CD14-positive monocyte (primary cell): ENCODE results near the gene ZNF804B. TPM values are rescaled to one million over a fixed set of nuclear protein-coding genes. Genes with fewer than 3 reads are reported as not detected.

Source experiments
- DNase-seq, 3 donors: peaks; one replicate each; pipeline ENCODE4 v3.0.0-alpha.2; 2011 to 2022
- H2AFZ ChIP-seq: 2 replicates; pipeline ENCODE4 v1.6.0; 2012; ENCODE audit warnings: mild to moderate bottlenecking, low read depth, low read length, inconsistent platforms; ENCODE audit not compliant: insufficient read depth, poor library complexity, severe bottlenecking
- H3K27ac ChIP-seq, 2 donors: 1 replicate in 1 of 2; 2 replicates in 1 of 2; pipeline ENCODE4 v1.5.1; 2012 to 2013; ENCODE audit warnings: low read length in 2 of 2, control low read depth in 1 of 2, inconsistent platforms in 1 of 2, low read depth in 1 of 2, mild to moderate bottlenecking in 1 of 2
- H3K27me3 ChIP-seq, 2 donors: one replicate each; pipeline versions ENCODE4 v1.6.0 to v1.6.1; 2011 to 2013; ENCODE audit warnings: low read length in 2 of 2; ENCODE audit not compliant: control insufficient read depth in 2 of 2, insufficient read depth in 2 of 2
- H3K36me3 ChIP-seq, 2 donors: replicated peaks in 1 of 2; 1 replicate in 1 of 2; 2 replicates in 1 of 2; pipeline versions ENCODE4 v1.5.1 to v1.6.1; 2012 to 2013; ENCODE audit warnings: low read length in 2 of 2, control low read depth in 1 of 2, inconsistent platforms in 1 of 2, mild to moderate bottlenecking in 1 of 2; ENCODE audit not compliant: insufficient read depth in 2 of 2, control insufficient read depth in 1 of 2
- H3K4me1 ChIP-seq, 2 donors: 1 replicate in 1 of 2; 2 replicates in 1 of 2; pipeline versions ENCODE4 v1.5.1 to v1.6.1; 2012 to 2013; ENCODE audit warnings: low read length in 2 of 2, control low read depth in 1 of 2, inconsistent platforms in 1 of 2, mild to moderate bottlenecking in 1 of 2, moderate library complexity in 1 of 2; ENCODE audit not compliant: insufficient read depth in 2 of 2, control insufficient read depth in 1 of 2
- H3K4me2 ChIP-seq: replicated peaks from 2 replicates; pipeline ENCODE3; 2012; ENCODE audit warnings: low read length, moderate library complexity, mild to moderate bottlenecking; ENCODE audit not compliant: poor library complexity, severe bottlenecking; ENCODE audit errors: extremely low read depth
- H3K4me3 ChIP-seq, 3 experiments: fragments of 200-600 bp in 1 of 3; sonication (generic) in 1 of 3; replicated peaks in 1 of 3; 1 replicate in 2 of 3; 2 replicates in 1 of 3; pipeline ENCODE4 v1.5.1; 2011 to 2013; ENCODE audit warnings: low read length in 3 of 3, mild to moderate bottlenecking in 3 of 3, control low read depth in 2 of 3, low read depth in 2 of 3, inconsistent platforms in 1 of 3, moderate library complexity in 1 of 3
- H3K79me2 ChIP-seq: 2 replicates; pipeline ENCODE4 v1.6.0; 2012; ENCODE audit warnings: mild to moderate bottlenecking, control low read depth, inconsistent platforms, low read length, moderate library complexity; ENCODE audit not compliant: insufficient read depth
- H3K9ac ChIP-seq: 2 replicates; pipeline ENCODE4 v1.6.0; 2017; ENCODE audit warnings: low read length, mild to moderate bottlenecking; ENCODE audit not compliant: insufficient read depth, poor library complexity, severe bottlenecking
- H3K9me3 ChIP-seq, 2 donors: replicated peaks in 1 of 2; 1 replicate in 1 of 2; 2 replicates in 1 of 2; pipeline versions ENCODE4 v1.5.1 to v1.6.1; 2012 to 2013; ENCODE audit warnings: low read length in 2 of 2, control low read depth in 1 of 2; ENCODE audit not compliant: control insufficient read depth in 1 of 2, insufficient read depth in 1 of 2
- H4K20me1 ChIP-seq: 2 replicates; pipeline ENCODE4 v1.6.0; 2012; ENCODE audit warnings: mild to moderate bottlenecking, low read length, control low read depth, moderate library complexity; ENCODE audit not compliant: insufficient read depth
- H3K27ac Mint-ChIP-seq, 7 donors: one replicate each; pipeline ENCODE4 v1.8.0; 2020; ENCODE audit warnings: mild to moderate bottlenecking in 7 of 7, mixed read lengths in 7 of 7, moderate library complexity in 6 of 7, inconsistent platforms in 2 of 7
- H3K27me3 Mint-ChIP-seq, 3 donors: one replicate each; pipeline ENCODE4 v1.8.0; 2021 to 2022; ENCODE audit warnings: low read depth in 3 of 3, mild to moderate bottlenecking in 3 of 3, mixed read lengths in 3 of 3, moderate library complexity in 3 of 3, inconsistent platforms in 1 of 3
- H3K36me3 Mint-ChIP-seq, 2 donors: one replicate each; pipeline ENCODE4 v1.8.0; 2020; ENCODE audit warnings: mixed read lengths in 2 of 2, inconsistent platforms in 1 of 2, mild to moderate bottlenecking in 1 of 2
- H3K4me1 Mint-ChIP-seq: one replicate; pipeline ENCODE4 v1.8.0; 2020; ENCODE audit warnings: mild to moderate bottlenecking, mixed read lengths
- H3K4me3 Mint-ChIP-seq, 2 donors: one replicate each; pipeline ENCODE4 v1.8.0; 2020; ENCODE audit warnings: mild to moderate bottlenecking in 2 of 2, mixed read lengths in 2 of 2, moderate library complexity in 1 of 2
- H3K9me3 Mint-ChIP-seq, 7 donors: one replicate each; pipeline ENCODE4 v1.8.0; 2020 to 2022; ENCODE audit warnings: mixed read lengths in 7 of 7, mild to moderate bottlenecking in 6 of 7, moderate library complexity in 6 of 7, inconsistent platforms in 2 of 7
- CTCF ChIP-seq: fragments of 200-600 bp; IDR thresholded peaks from one replicate; pipeline ENCODE4 v1.8.0; 2022; ENCODE audit warnings: antibody characterized with exemption, mild to moderate bottlenecking
- WGBS: methylation state at CpG from one replicate; pipeline ENCODE4 v1.1.5; 2013; ENCODE audit warnings: missing lambda C conversion rate; ENCODE audit not compliant: insufficient coverage; 5-methylcytosine and 5-hydroxymethylcytosine counted together
- intact Hi-C, 2 donors: fragments of 100-400 bp; cut with micrococcal nuclease; formaldehyde crosslinking; loops; one replicate each; pipeline versions ENCODE4 v1.15.0 to v1.15.1; 2023
- polyA plus RNA-seq, 3 donors: library from polyadenylated mRNA; depleted of rRNA in 1 of 3; unstranded in 2 of 3; stranded (reverse) in 1 of 3; fragments of 300-500 nt in 2 of 3; fragments of >200 nt in 1 of 3; fragmentation: Illumina TruSeq in 2 of 3; gene quantifications; 1 replicate in 2 of 3; 2 replicates in 1 of 3; pipeline ENCODE4 v1.2.3, GENCODE V29; 2012 to 2021

ZNF804B gene
- polyA plus RNA-seq, 3 donors: not detected

- Mint-ChIP-seq H3K27me3 (no peaks in the 10 kb centered on the region), H3K4me3 (no peak overlapping the region), H3K4me1 (no peaks in the 10 kb centered on the region), H3K36me3 (no peaks in the 10 kb centered on the region), H3K27ac (no peak overlapping the region), H3K9me3 (peaks cover 0 to 3% (median 0%) of the 10 kb centered on the region in 7 donors)
- Histone ChIP-seq H3K9me3 (no peaks in the 10 kb centered on the region), H3K4me2 (no peak overlapping the region), H3K9ac (no peak overlapping the region), H2AFZ (no peak overlapping the region), H3K27me3 (no peaks in the 10 kb centered on the region), H3K4me3 (no peak overlapping the region), H3K27ac (no peak overlapping the region), H3K36me3 (no peaks in the 10 kb centered on the region), H3K4me1 (no peaks in the 10 kb centered on the region), H3K79me2 (no peaks in the 10 kb centered on the region), H4K20me1 (no peaks in the 10 kb centered on the region)
- WGBS: no CpG with 5 or more reads among the region's 1 CpG
- TF ChIP-seq CTCF: no peak
- DNase-seq: no peak
- intact Hi-C loops: no loop called here
Observed at GRCh38 chr7:88969167-88969566, 209.7 kb downstream of the ZNF804B start.

- 100% methylated on average over 1 of the region's 5 CpGs for WGBS
- no peak overlapping the region for H3K4me2 ChIP-seq
- DNase-seq: no peak
- H3K27ac Mint-ChIP-seq: no peak overlapping the region
- H3K36me3 Mint-ChIP-seq: no peaks in the 10 kb centered on the region
- H2AFZ ChIP-seq: no peak overlapping the region
- H3K4me3 ChIP-seq: no peak overlapping the region
- H3K27me3 ChIP-seq: no peaks in the 10 kb centered on the region
- no peaks in the 10 kb centered on the region for H3K4me1 ChIP-seq
- no peaks in the 10 kb centered on the region for H3K4me1 Mint-ChIP-seq
- H3K36me3 ChIP-seq: no peaks in the 10 kb centered on the region
- no peaks in the 10 kb centered on the region for H3K79me2 ChIP-seq
- intact Hi-C loops: no loop called here
- no peak overlapping the region for H3K27ac ChIP-seq
- H3K9me3 Mint-ChIP-seq: peaks cover 0 to 5% (median 0%) of the 10 kb centered on the region in 7 donors
- TF ChIP-seq CTCF: no peak
- peaks cover 0 to 2% (median 0%) of the 10 kb centered on the region in 3 donors for H3K27me3 Mint-ChIP-seq
- no peak overlapping the region for H3K9ac ChIP-seq
- peaks cover 0 to 2% of the 10 kb centered on the region in 2 donors for H3K9me3 ChIP-seq
- no peak overlapping the region for H3K4me3 Mint-ChIP-seq
- no peaks in the 10 kb centered on the region for H4K20me1 ChIP-seq
Observed at GRCh38 chr7:88985295-88985694, 225.8 kb downstream of the ZNF804B start.
